Erythroblast (primary cell): ENCODE data around the gene MAK.

Experiments used
- GATA1 ChIP-seq: IDR thresholded peaks from 2 replicates; pipeline ENCODE4 v1.6.1; 2011; ENCODE audit warnings: low read depth, mild to moderate bottlenecking, control low read depth, low read length, moderate library complexity
- POLR2A ChIP-seq: IDR thresholded peaks from 2 replicates; pipeline ENCODE4 v1.6.1; 2011; ENCODE audit warnings: mild to moderate bottlenecking, low read length

GRCh38 chr6:10769419-10769818, 68.9 kb downstream of the MAK start:
- TF ChIP-seq POLR2A (no peak), GATA1 (no peak)
